Cerebellar nuclear complex (tissue), 1 donor: ENCODE results near the gene CCDC80.
"Not testable (repeated sequence)": the region's sequence is repeated elsewhere in the genome, so short reads cannot be mapped to it uniquely, and the experiment has no call there.

Source experiments
- DNase-seq, 2 experiments: peaks; one replicate each; lab custom pipeline; 2025; lab: John Stamatoyannopoulos, UW

Gene CCDC80

GRCh38 chr3:112665009-112665408 is 24.1 kb upstream of the CCDC80 start:
- not testable (repeated sequence) for DNase-seq

GRCh38 chr3:112656043-112656442 is 15.1 kb upstream of the CCDC80 start:
- DNase-seq: no peak

- DNase-seq: no peak
These were observed 14.0 kb upstream of the CCDC80 start for GRCh38 chr3:112654979-112655378.

GRCh38 chr3:112654492-112654891 is 13.5 kb upstream of the CCDC80 start:
- no peak for DNase-seq

GRCh38 chr3:112653881-112654300 is 12.9 kb upstream of the CCDC80 start:
- DNase-seq: no peak

- no peak for DNase-seq
These were observed 12.4 kb upstream of the CCDC80 start for GRCh38 chr3:112653209-112653871.

- DNase-seq: no peak
These were observed 10.6 kb upstream of the CCDC80 start for GRCh38 chr3:112651516-112651915.

GRCh38 chr3:112651071-112651470 is 10.1 kb upstream of the CCDC80 start:
- no peak for DNase-seq

GRCh38 chr3:112650482-112650881 is 9.5 kb upstream of the CCDC80 start:
- DNase-seq: no peak

- no peak for DNase-seq
These were observed 8.5 kb upstream of the CCDC80 start for GRCh38 chr3:112649478-112649735.

GRCh38 chr3:112647122-112647521 is 6.2 kb upstream of the CCDC80 start:
- DNase-seq: no peak

GRCh38 chr3:112646623-112647022 is 5.7 kb upstream of the CCDC80 start:
- no peak for DNase-seq

- no peak for DNase-seq
These were observed 3.5 kb upstream of the CCDC80 start for GRCh38 chr3:112644453-112644852.

- DNase-seq: no peak
These were observed 2.8 kb upstream of the CCDC80 start for GRCh38 chr3:112643621-112644240.

- no peak for DNase-seq
These were observed 2.1 kb upstream of the CCDC80 start for GRCh38 chr3:112642912-112643506.

GRCh38 chr3:112640276-112640929 is 540 bp downstream of the CCDC80 start:
- no peak for DNase-seq

GRCh38 chr3:112639455-112640225 is 1.3 kb downstream of the CCDC80 start:
- no peak for DNase-seq

- no peak for DNase-seq
These were observed 2.5 kb downstream of the CCDC80 start for GRCh38 chr3:112638327-112639020.

- no peak for DNase-seq
These were observed 3.2 kb downstream of the CCDC80 start for GRCh38 chr3:112637700-112638099.

GRCh38 chr3:112635674-112636073 is 5.3 kb downstream of the CCDC80 start:
- no peak for DNase-seq

- DNase-seq: no peak
These were observed 6.0 kb downstream of the CCDC80 start for GRCh38 chr3:112634786-112635541.
